ENCODE data around the gene ST6GALNAC3.

The ST6GALNAC3 gene

DNA sequence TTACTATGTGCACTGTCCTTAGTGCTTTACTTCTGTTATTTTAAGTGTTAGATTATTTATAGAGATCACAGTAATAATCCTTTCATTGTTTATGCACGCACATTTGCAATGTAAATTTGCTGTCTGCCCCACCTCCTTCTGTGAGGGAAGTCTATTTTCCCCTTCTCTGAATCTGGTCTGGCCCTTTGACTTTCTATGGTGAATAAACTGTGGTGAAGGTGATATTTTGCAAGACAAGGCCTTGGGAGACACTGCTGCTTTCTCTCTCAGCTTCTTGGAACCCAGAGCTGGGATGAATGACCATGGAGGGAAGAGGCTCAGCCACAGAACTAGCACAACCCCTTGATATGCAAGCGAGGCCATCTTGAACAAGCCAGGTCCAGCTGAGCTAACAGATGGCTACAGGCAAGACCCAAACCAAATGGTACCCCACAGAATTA is 156.3 kb downstream of the ST6GALNAC3 start:
- DNase-seq (ENCODE audit: extremely low spot score) = no peak
- ChIA-PET POLR2A (no interaction called here), CTCF (no interaction called here)
- TF ChIP-seq ZNF384 (IDR thresholded peaks at IDR 0.05) = no peak
- no peak for TF ChIP-seq TARDBP (IDR thresholded peaks at IDR 0.05)
- no peak for TF ChIP-seq PKNOX1 (IDR thresholded peaks at IDR 0.05)

DNA sequence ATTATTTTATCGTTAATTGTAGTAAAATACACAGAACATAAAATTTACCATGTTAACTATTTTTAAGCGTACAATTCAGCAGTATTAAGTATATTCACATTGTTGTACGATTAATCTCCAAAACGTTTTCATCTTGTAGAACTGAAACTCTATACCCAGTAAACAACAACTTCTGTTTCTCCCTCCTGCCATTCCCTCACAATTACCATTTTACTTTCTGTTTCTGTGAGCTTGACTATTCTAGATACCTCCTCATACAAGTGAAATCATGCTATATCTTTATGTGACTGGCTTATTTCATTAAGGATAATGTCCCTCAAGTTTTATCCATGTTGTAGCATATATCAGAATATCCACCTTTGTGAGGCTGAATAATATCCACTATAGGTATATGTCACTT is 156.8 kb downstream of the ST6GALNAC3 start:
- DNase-seq (ENCODE audit: extremely low spot score) = no peak
- no peak for TF ChIP-seq ARNT (IDR thresholded peaks at IDR 0.05)
- no peak for TF ChIP-seq LEF1 (IDR thresholded peaks at IDR 0.05; ENCODE audit: borderline replicate concordance)
- no peak for TF ChIP-seq FOXA1 (IDR thresholded peaks at IDR 0.05)
- no peak for TF ChIP-seq SP1 (IDR thresholded peaks at IDR 0.05)
- no peak for TF ChIP-seq BHLHE40 (IDR thresholded peaks at IDR 0.05; ENCODE audit: borderline replicate concordance)
- no peak for TF ChIP-seq PKNOX1 (IDR thresholded peaks at IDR 0.05)
- no peak for TF ChIP-seq ZNF384 (IDR thresholded peaks at IDR 0.05)
- TF ChIP-seq NFRKB (IDR thresholded peaks at IDR 0.05) = no peak
- no peak for TF ChIP-seq HDGF (IDR thresholded peaks at IDR 0.05; ENCODE audit: borderline replicate concordance)
- no peak for TF ChIP-seq SUZ12 (IDR thresholded peaks at IDR 0.05)
- no peak for TF ChIP-seq FOXK2 (IDR thresholded peaks at IDR 0.05)
- TF ChIP-seq FOXM1 (IDR thresholded peaks at IDR 0.05; ENCODE audit: borderline replicate concordance) = no peak
- TF ChIP-seq CTBP1 (IDR thresholded peaks at IDR 0.05; ENCODE audit: borderline replicate concordance) = no peak
- no peak for TF ChIP-seq L3MBTL2 (conservative IDR thresholded peaks at IDR 0.05)
- no peak for TF ChIP-seq ELF4 (IDR thresholded peaks at IDR 0.05)
- TF ChIP-seq TARDBP (IDR thresholded peaks at IDR 0.05) = no peak
- ChIA-PET CTCF (no interaction called here), POLR2A (no interaction called here)

DNA sequence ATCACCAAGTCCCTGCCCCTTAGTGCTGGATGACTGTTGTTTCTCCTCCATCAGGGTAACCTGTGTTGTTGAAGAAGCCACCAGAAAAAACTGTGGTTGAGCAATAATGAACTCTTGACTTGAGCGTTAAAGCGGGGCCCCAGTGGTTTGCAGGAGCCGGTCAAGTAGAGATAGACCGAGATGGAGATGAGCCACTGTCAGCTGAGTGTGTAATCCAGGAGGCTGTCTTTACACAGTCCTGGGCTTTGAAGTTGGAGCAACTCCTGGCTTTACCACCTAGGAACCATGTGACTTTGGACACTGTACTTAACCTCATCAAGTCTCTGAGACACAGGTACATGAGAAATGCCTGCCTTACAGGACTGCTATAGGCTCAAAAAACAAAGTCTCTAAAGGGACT is 158.1 kb downstream of the ST6GALNAC3 start:
- TF ChIP-seq FOXM1 (IDR thresholded peaks at IDR 0.05; ENCODE audit: borderline replicate concordance) = no peak
- no peak for TF ChIP-seq FOXK2 (IDR thresholded peaks at IDR 0.05)
- no peak for TF ChIP-seq BHLHE40 (IDR thresholded peaks at IDR 0.05; ENCODE audit: borderline replicate concordance)
- no peak for TF ChIP-seq HDGF (IDR thresholded peaks at IDR 0.05; ENCODE audit: borderline replicate concordance)
- no peak for TF ChIP-seq SP1 (IDR thresholded peaks at IDR 0.05)
- no peak for TF ChIP-seq LEF1 (IDR thresholded peaks at IDR 0.05; ENCODE audit: borderline replicate concordance)
- TF ChIP-seq TARDBP (IDR thresholded peaks at IDR 0.05) = no peak
- no peak for TF ChIP-seq FOXA1 (IDR thresholded peaks at IDR 0.05)
- no peak for TF ChIP-seq ZNF384 (IDR thresholded peaks at IDR 0.05)
- TF ChIP-seq PKNOX1 (IDR thresholded peaks at IDR 0.05) = no peak
- no peak for TF ChIP-seq L3MBTL2 (conservative IDR thresholded peaks at IDR 0.05)
- ChIA-PET POLR2A (no interaction called here), CTCF (no interaction called here)
- no peak for DNase-seq (ENCODE audit: extremely low spot score)

DNA sequence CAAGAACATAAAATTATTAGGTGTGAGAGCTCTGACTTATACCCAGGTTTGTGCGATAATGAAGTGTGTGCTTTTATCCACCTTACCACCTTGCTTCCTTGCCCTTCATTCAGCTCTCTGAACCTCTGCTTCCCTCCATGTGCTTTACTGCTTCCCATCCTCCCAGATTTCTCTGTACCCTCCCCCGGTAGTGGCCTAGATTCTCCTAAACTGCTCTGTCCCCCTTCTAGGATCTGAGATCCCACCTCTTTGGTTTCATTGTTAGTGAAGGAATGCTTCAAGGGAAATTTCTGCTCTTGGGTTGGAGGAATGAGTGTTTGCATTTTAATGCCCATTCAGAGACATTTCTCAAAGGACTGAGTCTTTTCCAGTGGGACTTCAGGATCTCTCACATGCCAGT is 159.5 kb downstream of the ST6GALNAC3 start:
- DNase-seq (ENCODE audit: extremely low spot score) = no peak
- ChIA-PET POLR2A (no interaction called here), CTCF (no interaction called here)
- no peak for TF ChIP-seq TARDBP (IDR thresholded peaks at IDR 0.05)

GRCh38 chr1:76237211-76237610 is 162.7 kb downstream of the ST6GALNAC3 start:
- ChIA-PET POLR2A (no interaction called here), CTCF (no interaction called here)
- TF ChIP-seq BHLHE40 (IDR thresholded peaks at IDR 0.05; ENCODE audit: borderline replicate concordance) (no peak), ELF4 (IDR thresholded peaks at IDR 0.05) (no peak), ZNF384 (IDR thresholded peaks at IDR 0.05) (no peak)
- no peak for DNase-seq (ENCODE audit: extremely low spot score)

- CTCF ChIA-PET = interaction anchor here (0.9 kb wide), 1 partner anchor 330 kb away, joined by 3 read pairs; no protein-coding TSS in a partner anchor
- no peak for TF ChIP-seq FOXM1 (IDR thresholded peaks at IDR 0.05; ENCODE audit: borderline replicate concordance)
- TF ChIP-seq ARNT (IDR thresholded peaks at IDR 0.05) = no peak
- no peak for TF ChIP-seq ZNF384 (IDR thresholded peaks at IDR 0.05)
- no peak for TF ChIP-seq TARDBP (IDR thresholded peaks at IDR 0.05)
- TF ChIP-seq FOXK2 (IDR thresholded peaks at IDR 0.05) = no peak
- no peak for TF ChIP-seq FOXA1 (IDR thresholded peaks at IDR 0.05)
- TF ChIP-seq CTBP1 (IDR thresholded peaks at IDR 0.05; ENCODE audit: borderline replicate concordance) = no peak
- TF ChIP-seq HDGF (IDR thresholded peaks at IDR 0.05; ENCODE audit: borderline replicate concordance) = no peak
- TF ChIP-seq LEF1 (IDR thresholded peaks at IDR 0.05; ENCODE audit: borderline replicate concordance) = no peak
- no peak for TF ChIP-seq SP1 (IDR thresholded peaks at IDR 0.05)
- TF ChIP-seq BHLHE40 (IDR thresholded peaks at IDR 0.05; ENCODE audit: borderline replicate concordance) = no peak
- TF ChIP-seq SUZ12 (IDR thresholded peaks at IDR 0.05) = no peak
- TF ChIP-seq NFRKB (IDR thresholded peaks at IDR 0.05) = no peak
- no peak for TF ChIP-seq PKNOX1 (IDR thresholded peaks at IDR 0.05)
- TF ChIP-seq ELF4 (IDR thresholded peaks at IDR 0.05) = no peak
Observed at GRCh38 chr1:76238094-76238628, 163.6 kb downstream of the ST6GALNAC3 start.

More at GRCh38 chr1:76238094-76238628, 163.6 kb downstream of the ST6GALNAC3 start:
- POLR2A ChIA-PET = no interaction called here
- no peak for DNase-seq (ENCODE audit: extremely low spot score)

All from HEK293T (cell line).